Activated naive CD4-positive, alpha-beta T cell (primary cell): ENCODE results near the gene LIN7B.
A peak's percentile ranks its signal among the peaks of the same experiment; 100 is the strongest.
"Not testable (repeated sequence)": the region's sequence is repeated elsewhere in the genome, so short reads cannot be mapped to it uniquely, and the experiment has no call there.

Source experiments
- DNase-seq, 4 experiments: peaks; one replicate each; lab custom pipeline; 2025; lab: John Stamatoyannopoulos, UW

The LIN7B gene, protein sequence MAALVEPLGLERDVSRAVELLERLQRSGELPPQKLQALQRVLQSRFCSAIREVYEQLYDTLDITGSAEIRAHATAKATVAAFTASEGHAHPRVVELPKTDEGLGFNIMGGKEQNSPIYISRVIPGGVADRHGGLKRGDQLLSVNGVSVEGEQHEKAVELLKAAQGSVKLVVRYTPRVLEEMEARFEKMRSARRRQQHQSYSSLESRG

DNA sequence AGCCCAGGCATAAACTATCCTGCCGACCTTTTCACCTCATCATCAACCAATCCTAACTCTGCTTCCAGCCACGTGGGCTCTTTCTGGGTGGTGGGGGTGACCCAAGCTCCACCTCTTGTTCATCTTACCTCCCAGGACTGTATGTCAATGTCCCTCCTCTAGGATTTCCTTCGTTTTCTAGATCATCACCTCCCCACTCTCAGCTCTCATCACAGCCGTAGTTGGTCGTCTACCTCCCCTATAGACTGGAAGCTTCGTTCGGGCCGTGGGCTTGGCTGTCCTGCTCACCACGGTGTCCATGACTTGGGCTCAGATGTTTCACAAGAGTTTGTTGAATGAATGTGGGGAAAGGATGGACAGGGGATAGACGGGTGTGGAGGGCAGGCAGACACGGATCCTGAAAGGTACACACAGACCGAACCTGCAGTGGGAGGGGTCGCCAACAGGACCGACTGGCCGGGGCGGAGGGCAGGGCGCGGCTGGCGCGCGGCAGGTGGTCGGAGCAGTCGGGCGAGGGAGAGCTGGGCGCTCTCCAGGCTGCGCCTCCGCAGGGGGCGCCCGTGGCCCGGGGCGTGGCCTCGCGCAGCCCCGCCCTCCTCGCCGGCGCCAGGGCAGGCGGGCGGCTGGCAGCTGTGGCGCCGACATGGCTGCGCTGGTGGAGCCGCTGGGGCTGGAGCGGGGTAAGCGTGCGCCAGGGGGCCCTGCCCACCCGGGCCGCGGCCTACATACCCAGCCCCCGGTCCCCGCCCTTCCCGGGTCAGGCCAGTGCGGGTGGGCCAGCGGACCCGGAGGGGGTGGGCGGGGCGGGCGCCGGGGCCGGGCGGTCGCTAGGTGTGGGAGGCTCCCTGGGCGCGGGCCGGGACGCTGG lies at the start of gene LIN7B:
Gene LIN7B (plus strand): TSS at position 609 of the 868 bp plus-strand sequence. CDS start 35 bp downstream, at position 644.
- peak in 3 of 4 experiments; percentile 50 to 74 (median 57) for DNase-seq

DNA sequence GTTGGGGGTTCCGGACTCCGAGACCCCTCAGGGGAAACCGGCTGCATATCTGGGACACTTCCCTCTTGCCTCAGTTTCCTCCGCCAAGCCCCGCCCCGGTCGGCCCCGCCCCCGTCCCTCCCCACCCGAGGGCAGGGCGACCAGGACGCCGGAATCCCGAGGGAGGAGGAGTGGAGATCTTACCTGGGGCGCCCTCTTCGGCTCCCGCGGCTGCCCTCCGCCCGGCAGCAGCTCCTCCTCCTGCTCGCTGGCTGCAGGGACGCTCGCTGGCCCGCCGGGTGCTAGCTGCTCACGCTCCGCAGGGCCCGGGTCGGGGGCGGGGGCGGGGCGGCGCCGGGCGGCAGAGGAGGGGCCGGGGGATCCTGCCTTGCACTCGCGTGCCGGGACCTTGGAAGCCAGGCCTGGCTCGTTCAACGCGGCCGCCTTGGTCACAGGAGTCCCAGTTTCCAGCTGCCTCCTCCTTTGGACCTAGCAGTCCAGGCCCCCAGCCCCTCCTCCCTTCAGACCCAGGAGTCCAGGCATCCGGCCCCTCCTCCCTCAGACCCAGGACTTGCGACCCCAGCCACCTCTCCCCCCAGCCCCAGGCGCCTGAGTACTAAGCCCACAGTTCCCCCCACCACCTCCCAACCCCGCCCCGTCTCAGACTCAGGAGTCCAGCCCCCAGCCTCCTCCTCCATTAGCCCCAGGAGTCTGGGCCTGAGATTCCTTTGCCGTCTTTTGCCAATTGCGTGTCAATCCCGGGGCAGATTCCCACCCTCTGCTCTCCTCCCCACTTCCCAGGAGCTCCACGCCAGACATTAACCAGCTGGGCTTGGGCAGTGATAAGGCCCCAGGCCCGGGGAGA lies 49.2 kb upstream of the LIN7B start, which contains the start of gene NTF4:
Gene NTF4 (minus strand): TSS at position 51 of the 844 bp plus-strand sequence. CDS start 2,821 bp downstream, outside the sequence.
- no peak for DNase-seq

DNA sequence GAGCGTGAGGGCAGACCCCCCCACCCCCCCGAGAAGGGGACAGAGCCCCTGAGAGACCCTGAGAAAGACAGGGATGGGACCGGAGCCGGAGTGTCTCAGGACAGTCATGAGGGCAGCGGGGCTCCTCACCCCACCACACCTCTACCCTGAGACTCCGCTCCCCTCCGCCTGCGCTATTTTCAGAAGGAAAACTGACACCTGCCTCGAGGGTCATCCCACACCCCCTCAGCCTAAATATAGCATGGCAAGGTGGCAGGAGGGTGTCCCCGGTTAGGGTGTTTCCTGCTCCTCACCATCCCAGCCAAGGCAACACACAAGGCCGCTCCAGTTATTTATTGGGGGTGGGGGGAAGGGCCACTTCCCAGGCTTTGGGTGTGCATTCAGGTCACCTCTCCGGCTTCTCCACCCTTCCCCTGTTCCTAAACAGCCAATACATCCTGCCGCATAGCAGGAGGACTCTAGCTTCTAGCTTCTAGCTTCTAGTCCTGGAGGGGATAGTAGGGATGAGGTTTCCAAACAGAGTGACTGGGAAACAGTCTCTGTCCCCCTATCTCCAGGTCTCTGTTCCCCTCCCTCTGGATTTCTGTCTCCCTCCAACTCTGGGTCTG lies 48.2 kb upstream of the LIN7B start:
- DNase-seq: no peak

DNA sequence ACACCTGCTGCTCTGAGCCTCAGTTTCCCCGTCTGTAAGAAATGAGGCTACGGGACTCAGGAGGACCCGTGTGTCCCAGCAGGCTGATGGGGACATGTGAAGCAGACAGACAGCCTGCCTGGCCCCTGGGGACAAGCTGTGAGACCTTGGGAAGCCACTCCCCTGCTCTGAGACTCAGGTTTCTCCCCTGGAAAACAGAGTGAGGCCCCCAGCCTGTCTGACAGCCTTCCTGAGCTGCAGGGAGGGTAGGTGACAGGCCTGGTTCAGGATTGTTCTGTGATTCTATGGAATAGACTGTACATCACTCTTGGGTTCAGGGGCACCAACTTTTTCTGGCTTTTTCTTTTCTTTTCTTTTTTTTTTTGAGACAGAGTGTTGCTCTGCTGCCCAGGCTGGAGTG lies 46.6 kb upstream of the LIN7B start:
- no peak for DNase-seq

DNA sequence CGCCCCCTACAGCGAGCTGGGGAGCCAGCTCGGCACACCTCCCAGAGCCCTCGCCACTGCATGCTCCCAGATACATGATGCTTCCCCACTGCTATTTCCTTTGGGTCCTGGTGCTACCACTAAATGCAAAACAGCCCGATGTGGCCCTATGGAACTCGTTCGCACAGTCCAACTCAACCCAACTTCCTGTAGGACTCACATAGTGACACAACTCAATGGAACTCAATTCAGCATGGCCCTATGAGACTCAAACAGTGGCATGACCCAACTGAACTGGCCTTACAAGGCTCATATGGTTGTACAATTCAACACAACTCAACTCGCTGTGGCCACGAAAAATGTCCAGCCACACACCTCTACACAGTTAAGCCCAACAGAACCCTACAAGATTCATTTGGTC lies 45.1 kb upstream of the LIN7B start:
- no peak for DNase-seq

DNA sequence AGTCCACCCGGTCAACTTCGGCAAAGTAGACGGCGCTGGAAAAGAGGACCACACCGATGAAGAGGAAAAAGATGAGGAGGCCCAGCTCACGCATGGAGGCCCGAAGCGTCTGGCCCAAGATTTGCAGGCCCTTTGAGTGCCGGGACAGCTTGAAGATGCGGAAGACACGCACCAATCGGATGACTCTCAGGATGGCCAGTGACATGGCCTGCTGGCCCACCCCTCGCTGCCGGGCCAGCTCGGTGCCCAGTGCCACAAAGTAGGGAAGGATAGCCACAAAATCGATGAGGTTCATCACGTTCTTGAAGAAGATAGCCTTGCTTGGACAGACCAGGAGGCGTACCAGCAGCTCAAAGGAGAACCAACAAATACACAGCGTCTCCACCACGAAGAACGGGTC lies 43.8 kb upstream of the LIN7B start:
- no peak for DNase-seq

DNA sequence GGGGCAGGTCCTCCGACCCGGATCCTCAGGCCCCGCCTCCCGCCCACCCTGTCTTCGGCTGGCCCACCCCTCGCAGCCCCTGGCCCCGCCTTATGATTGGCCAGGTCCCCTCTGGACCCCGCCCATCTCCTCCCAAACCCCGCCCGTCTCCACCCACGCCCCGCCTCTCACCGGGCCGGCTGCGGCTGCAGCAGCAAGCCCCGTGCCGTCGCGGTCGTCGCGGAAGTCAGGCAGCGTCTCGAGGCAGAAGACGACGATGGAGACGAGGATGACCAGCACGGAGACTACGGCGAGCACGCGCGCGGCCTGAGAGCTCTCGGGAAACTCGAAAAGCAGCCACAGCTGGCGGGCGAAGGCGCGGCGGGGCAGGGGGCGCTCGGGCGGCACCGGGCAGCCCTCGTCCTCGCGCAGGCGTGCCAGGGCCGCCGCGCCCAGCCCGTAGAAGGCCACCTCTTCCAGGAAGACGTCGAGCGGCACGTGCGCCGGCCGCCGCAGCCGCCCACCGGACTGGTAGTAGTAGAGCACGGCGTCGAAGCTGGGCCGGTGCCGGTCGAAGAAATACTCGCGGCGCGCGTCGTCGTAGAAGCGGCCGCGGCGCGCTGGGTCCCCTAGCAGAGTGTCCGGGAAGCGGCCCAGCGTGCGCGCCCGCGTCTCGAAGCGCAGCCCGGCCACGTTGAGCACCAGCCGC lies 42.2 kb upstream of the LIN7B start:
- no peak for DNase-seq

DNA sequence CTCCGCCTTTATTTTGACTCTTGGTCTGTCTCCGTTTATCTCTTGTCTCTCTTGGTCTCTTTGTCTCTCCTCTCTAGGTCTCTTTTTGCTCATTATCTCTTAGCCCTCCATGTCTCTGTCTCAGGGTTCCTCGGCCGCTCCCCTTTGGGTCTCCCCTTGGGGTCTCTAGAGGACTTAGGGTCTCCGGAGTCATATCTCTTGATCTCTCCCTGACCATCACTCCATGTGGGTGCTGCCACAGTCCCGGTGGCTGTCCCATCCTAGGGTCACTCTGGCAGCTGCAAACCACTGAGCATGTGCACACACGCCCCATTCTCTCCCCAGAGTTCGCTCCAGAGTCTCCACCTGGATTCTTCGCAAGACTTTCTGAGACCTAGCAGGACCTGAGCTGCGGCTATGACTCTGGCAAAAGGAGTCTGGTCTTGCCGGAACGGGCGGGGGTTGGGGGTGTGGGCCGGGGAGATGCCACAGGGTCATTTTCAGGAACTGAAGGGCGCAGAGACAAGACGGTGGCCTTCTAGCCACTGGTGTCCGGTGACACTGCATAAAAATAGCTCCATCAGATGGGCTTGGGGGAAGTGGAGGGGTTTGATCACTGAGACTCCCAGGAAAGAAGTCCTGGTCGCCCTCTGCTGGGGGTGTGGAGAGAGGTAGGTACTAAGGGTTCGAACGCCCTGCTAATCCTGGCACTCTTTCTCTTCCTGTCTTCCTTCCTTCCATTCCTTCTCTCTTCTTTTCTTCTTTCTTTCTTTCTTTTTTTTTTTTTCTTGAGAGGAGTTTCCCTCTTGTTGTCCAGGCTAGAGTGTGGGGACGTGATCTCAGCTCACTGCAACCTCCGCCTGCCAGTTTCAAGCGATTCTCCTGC lies 40.4 kb upstream of the LIN7B start:
- DNase-seq: no peak

DNA sequence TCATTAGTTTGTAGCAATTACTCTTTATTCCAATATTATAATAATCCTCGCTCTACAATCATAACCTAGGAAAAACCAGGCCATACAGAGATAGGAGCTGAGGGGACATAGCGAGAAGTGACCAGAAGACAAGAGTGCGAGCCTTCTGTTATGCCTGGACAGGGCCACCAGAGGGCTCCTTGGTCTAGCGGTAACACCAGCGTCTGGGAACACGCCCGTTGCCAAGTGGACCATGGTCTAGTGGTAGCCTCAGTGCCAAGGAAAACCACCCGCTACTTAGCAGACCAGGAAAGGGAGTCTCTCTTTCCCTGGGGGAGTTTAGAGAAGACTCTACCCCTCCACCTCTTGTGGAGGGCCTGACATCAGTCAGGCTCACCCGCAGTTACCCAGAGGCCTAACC lies 39.3 kb upstream of the LIN7B start:
- DNase-seq: not testable (repeated sequence)

DNA sequence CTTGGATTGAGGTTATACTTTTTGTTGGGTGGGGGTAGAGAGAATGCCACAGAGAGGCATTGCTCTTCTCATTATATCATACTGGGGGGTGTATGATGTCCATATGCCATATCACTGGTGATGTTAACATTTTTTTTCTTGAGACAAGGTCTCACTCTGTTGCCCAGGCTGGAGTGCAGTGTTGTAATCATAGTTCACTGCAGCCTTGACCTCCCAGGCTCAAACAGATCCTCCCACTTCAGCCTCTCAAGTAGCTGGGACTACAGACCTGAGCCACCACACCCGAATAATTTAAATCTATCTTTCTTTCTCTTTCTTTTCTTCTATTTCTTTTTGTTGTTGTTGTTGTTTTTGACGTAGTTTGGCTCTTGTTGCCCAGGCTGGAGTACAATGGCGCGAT lies 33.8 kb upstream of the LIN7B start:
- no peak for DNase-seq

DNA sequence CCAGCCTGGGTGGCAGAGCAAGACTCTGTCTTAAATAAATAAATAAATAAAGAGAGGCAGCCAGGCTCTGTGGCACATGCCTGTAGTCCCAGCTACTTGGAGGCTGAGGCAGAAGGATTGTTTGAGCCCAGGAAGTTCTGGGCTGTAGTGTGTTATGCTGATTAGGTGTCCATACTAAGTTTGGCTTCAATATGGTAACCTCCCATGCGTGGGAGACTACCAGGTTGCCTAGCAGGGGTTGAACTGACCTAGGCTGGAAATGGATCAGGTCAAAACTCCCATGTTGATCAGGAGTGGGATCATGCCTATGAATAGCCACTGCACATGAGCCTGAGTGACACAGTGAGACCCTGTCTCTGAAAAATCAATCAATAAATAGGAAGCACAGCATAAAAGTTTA lies 32.9 kb upstream of the LIN7B start:
- DNase-seq: no peak

DNA sequence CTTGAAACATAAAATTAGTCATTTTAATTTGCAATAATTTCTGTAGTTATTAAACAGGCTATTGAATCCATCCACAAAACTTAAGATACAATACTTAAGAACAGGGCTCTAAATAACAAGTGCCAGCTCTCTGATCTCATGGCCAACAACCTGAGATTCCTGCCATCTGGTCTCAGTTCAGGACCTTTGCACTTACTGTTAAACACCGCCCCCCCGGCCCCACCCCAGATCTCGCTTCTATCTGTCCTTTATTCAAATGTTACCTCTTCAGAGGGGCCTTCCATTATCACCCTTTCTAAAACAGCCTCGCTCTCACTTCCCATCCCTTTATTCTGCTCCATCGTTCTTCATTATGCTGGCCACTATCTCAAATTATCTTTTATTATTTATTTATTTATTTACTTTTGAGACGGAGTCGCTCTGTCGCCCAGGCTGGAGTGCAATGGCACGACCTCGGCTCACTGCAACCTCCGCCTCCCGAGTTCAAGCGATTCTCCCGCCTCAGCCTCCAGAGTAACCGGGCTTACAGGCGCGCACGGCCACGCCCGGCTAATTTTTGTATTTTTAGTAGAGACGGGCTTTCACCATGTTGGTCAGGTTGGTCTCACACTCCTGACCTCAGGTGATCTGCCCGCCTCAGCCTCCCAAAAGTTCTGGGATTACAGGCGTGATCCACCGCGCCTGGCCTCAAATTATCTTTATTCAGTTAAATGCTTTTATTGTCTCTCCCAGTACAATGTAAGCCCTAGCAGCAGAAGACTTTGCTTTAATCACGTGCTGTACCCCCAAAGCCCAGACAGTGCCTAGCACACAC lies 29.8 kb upstream of the LIN7B start:
- no peak for DNase-seq

DNA sequence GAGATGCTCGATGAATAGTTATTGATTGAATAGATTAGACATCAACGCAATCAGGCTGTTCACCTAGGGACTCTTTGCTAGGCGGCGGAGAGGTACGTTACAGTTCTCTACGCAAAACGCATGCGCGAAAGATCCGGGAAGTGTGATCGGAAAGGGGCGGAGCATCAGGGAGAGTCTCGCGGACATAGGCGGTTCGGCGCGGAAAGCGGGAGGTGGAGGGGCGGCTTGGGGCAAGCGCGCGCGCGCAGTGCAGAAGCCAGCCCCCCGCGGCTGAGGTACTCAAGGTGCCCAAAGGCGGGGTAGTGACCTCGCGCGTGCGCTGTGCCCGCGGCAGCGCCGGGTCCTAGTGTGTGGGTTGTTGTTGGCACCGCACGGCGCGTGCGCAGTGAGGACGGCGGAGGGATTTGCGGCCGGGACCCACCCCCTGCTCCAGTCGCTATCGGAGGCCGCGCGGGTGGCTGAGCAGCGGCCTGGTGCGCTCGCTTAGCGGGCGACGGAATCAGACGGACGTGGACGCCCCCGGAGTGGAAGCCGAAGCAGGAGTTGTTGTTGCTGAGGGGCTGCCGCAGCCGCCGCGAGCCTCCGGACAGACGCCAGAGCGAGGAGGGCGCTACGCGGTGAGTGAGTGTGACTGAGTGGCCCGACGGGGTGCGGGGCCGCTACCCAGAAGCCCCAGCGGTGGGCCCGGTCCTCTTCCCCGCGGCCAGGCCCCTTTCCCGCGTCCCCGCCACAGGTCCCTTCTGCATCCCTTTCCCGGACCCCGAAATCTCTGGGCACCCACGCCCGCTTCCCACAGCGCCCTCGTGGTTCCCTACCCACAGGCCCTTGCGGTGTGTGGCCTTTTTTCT lies 28.9 kb upstream of the LIN7B start, which contains the start of gene SNRNP70:
Gene SNRNP70 (plus strand): TSS at position 432 of the 848 bp plus-strand sequence. CDS start 964 bp downstream, outside the sequence.
- DNase-seq: peak; percentile 97 to 99 (median 98)

DNA sequence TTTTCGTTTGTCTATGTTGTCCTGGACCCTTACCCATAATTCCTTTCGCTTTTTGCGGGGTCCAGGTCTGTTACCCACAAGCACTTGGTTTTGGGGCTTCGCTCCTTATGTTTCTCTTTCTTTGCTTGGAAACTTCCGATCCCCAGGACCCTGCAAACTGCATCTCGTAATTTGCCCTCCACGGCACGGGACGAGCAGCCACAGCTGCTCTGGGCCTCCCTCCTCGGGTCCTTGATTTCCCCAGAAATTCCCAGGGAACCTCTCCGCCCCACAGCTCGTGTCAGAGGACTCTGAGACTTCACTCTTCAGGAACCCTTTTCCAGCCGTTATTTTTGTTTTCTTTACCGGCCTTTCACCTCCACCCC lies 28.3 kb upstream of the LIN7B start:
- no peak for DNase-seq

DNA sequence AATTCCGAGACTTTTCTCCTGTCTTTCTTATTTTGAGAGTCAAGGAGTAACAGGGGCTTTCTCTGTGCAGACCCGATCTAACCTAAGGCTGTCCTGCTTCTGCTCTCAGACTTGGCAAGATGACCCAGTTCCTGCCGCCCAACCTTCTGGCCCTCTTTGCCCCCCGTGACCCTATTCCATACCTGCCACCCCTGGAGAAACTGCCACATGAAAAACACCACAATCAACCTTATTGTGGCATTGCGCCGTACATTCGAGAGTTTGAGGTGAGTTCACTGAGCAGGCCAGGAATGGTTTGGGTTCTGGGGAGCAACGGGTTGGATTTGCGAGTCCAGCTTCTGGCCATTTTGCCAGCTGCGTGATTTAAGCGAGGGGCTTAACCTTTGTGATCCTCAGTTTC lies 27.9 kb upstream of the LIN7B start:
- no peak for DNase-seq

DNA sequence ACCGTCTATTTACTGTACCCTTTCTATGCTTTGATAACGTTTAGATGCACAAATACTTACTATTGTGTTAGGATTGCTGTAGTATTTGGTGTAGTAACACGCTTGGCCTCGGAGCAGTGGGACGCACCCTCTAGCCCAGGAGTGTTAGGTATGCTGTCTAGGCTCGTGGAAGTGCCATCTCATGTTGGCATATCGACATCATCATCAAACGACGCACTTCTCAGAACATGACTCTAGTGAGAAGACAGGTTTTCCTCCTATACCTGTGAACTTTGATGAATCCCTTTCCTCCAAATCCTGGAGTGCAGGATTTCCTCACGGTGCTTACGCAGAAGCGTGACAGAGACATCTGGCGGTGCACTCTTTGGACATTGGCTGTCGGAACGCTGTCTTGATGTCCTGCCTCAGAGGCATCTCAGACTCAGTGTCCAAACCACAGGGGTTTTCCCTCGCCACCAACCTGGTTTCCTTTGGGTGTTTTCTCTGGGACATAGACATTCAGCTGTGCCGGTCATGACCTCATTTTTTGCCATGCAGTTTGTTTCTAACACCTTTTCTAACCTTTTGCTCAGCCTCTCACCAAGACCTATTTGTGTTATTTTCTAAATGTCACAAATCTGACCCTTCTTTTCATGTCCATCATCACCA lies 22.7 kb upstream of the LIN7B start:
- DNase-seq: no peak

DNA sequence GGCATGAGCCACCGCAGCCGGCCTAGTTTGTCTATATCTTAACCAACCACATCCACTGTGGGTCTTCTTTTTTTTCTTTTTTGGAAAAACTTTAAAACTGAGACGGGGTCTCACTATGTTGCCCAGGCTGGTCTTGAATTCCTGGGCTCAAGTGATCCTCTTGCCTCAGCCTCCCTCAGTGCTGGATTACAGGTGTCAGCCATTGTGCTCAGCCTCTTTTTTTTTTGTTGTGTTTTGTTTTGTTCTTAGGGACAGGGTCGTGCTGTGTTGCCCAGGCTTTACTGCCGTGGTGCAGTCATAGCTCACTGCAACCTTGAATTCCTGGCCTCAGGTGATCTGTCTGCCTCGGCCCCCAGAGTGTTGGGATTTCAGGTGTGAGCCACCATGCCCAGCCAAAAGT lies 21.5 kb upstream of the LIN7B start:
- DNase-seq: no peak
